Right lobe of liver (tissue), 6 donors: ENCODE data around the gene C19orf44. TPM values are rescaled to one million over a fixed set of nuclear protein-coding genes. Genes with fewer than 3 reads are reported as not detected.
"Not testable (repeated sequence)": the region's sequence is repeated elsewhere in the genome, so short reads cannot be mapped to it uniquely, and the experiment has no call there.

Experiments
- ATAC-seq, 4 donors: fragments of 200-7000 bp; cut with Tn5 transposase; one replicate each; pipeline ENCODE4 v1.9.1; 2020; ENCODE audit warnings: mild to moderate bottlenecking in 4 of 4, moderate library complexity in 4 of 4
- DNase-seq, 3 donors: peaks; one replicate each; pipeline ENCODE4 v3.0.0-alpha.2; 2020
- H3K27ac ChIP-seq, 3 donors: fragments of 200-600 bp; one replicate each; pipeline ENCODE4 v1.8.0; 2022
- H3K27me3 ChIP-seq, 2 donors: fragments of 200-600 bp; one replicate each; pipeline ENCODE4 v1.8.0; 2022
- H3K36me3 ChIP-seq, 4 donors: fragments of 200-600 bp; sonication (generic) in 1 of 4; one replicate each; pipeline versions ENCODE4 v1.5.1 to v1.8.0; 2017 to 2022; ENCODE audit warnings: control low read depth in 1 of 4
- H3K4me1 ChIP-seq, 4 donors: fragments of 200-600 bp; sonication (generic) in 1 of 4; one replicate each; pipeline versions ENCODE4 v1.5.1 to v1.8.0; 2017 to 2022; ENCODE audit warnings: control low read depth in 1 of 4
- H3K4me3 ChIP-seq, 3 donors: fragments of 200-600 bp; one replicate each; pipeline ENCODE4 v1.8.0; 2022
- H3K9me3 ChIP-seq, 4 donors: fragments of 200-600 bp; sonication (generic) in 1 of 4; one replicate each; pipeline versions ENCODE4 v1.5.1 to v1.8.0; 2017 to 2022; ENCODE audit warnings: control low read depth in 1 of 4
- POLR2A ChIP-seq: fragments of 450-650 bp; IDR thresholded peaks from one replicate; pipeline ENCODE4 v1.6.1; 2017; ENCODE audit warnings: antibody characterized with exemption, mild to moderate bottlenecking
- WGBS: methylation state at CpG from one replicate; pipeline ENCODE4 v1.1.6; 2018; ENCODE audit warnings: low coverage, low lambda C conversion rate; ENCODE audit not compliant: insufficient coverage; ENCODE audit errors: missing lambda C conversion rate; 5-methylcytosine and 5-hydroxymethylcytosine counted together
- intact Hi-C, 2 donors: fragments of 100-400 bp; cut with DNase I; formaldehyde crosslinking; loops; one replicate each; pipeline versions ENCODE4 v1.11.2 to v1.14.1; 2022
- total RNA-seq, 6 experiments: library from RNA; depleted of rRNA in 2 of 6; stranded (reverse); fragments of >200 nt in 2 of 6; fragmentation: NEBNext Ultra II Directional in 3 of 6; extraction: Animal tissue kit (Norgen Biotek cat#: 25700) in 3 of 6; gene quantifications; one replicate each; pipeline versions ENCODE4 v1.1.0 to v1.2.4, GENCODE V29; 2016 to 2023
- TF ChIP-seq, protein P1 (sequence below), 4 donors: fragments of 200-600 bp in 3 of 4; fragments of 450-650 bp in 1 of 4; IDR thresholded peaks; one replicate each; pipeline versions ENCODE4 v1.5.1 to v1.8.0; 2016 to 2022; ENCODE audit warnings: antibody characterized with exemption in 4 of 4, mild to moderate bottlenecking in 2 of 4
- donor health status: DM: no; HTN: yes; CAD: no.
- donor health status: DM: no; HTN: no; CAD: no.
- donor health status: DM: no; HTN: no; CAD: no.
- donor health status: DM: no; HTN: yes; CAD: no.
- donor health status: DM: no; HTN: yes; CAD: no.

The C19orf44 gene
- total RNA-seq, 6 experiments from 2014 or later, result 1.8 to 4.3 (median 2.5) TPM

DNA sequence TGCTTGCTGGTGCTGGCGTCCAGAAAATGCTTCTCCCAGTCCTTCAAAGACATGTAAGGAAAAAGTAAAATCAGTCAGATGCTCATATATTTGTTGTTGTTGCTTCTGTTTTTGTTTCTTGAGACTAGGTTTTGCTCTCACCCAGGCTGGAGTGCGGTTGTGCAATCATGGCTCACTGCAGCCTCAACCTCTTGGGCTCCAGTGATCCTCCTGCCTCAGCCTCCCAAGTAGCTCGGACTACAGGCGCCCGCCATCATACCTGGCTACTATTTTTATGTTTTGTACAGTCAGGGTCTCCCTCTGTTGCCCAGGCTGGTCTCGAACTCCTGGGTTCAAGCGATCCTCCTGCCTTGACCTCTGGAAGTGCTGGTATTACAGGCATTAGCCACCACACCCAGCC, 13.4 kb upstream of the C19orf44 start:
- no peaks in the 10 kb centered on the region for H3K4me1 ChIP-seq
- H3K27me3 ChIP-seq, result no peaks in the 10 kb centered on the region
- intact Hi-C loops, result no loop called here
- no peak for DNase-seq
- no peak for ATAC-seq
- WGBS, result 89% methylated on average over 5 of the region's 7 CpGs
- no peak overlapping the region for H3K27ac ChIP-seq
- no peak for TF ChIP-seq POLR2A
- TF ChIP-seq, protein P1, sequence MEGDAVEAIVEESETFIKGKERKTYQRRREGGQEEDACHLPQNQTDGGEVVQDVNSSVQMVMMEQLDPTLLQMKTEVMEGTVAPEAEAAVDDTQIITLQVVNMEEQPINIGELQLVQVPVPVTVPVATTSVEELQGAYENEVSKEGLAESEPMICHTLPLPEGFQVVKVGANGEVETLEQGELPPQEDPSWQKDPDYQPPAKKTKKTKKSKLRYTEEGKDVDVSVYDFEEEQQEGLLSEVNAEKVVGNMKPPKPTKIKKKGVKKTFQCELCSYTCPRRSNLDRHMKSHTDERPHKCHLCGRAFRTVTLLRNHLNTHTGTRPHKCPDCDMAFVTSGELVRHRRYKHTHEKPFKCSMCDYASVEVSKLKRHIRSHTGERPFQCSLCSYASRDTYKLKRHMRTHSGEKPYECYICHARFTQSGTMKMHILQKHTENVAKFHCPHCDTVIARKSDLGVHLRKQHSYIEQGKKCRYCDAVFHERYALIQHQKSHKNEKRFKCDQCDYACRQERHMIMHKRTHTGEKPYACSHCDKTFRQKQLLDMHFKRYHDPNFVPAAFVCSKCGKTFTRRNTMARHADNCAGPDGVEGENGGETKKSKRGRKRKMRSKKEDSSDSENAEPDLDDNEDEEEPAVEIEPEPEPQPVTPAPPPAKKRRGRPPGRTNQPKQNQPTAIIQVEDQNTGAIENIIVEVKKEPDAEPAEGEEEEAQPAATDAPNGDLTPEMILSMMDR (IDR thresholded peaks at IDR 0.05), result no peak
- H3K4me3 ChIP-seq, result no peak overlapping the region
- H3K36me3 ChIP-seq, result no peaks in the 10 kb centered on the region
- no peaks in the 10 kb centered on the region for H3K9me3 ChIP-seq

DNA sequence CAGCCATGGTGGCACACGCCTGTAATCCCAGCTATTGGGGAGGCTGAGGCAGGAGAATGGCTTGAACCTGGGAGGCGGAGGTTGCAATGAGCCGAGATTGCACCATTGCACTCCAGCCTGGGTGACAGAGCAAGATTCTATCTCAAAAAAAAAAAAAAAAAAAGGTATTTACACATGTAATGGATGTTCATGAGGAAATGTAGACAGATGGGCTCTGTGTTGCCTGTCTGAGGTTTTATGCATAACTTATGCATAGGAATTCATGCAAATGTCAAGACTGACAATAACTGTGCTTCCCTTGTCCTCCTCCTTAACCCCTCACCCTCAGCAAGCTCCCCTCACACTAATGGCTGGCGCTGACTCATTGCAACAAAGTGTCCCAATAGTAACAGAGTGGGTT, 9.7 kb upstream of the C19orf44 start:
- H3K27ac ChIP-seq, DNase-seq, H3K9me3 ChIP-seq, intact Hi-C loops, ATAC-seq, H3K27me3 ChIP-seq, H3K36me3 ChIP-seq, H3K4me3 ChIP-seq: not testable (repeated sequence)
- 88% methylated on average over 3 of the region's 4 CpGs for WGBS
- H3K4me1 ChIP-seq, result peaks cover 0 to 14% (median 7%) of the 10 kb centered on the region in 4 donors

DNA sequence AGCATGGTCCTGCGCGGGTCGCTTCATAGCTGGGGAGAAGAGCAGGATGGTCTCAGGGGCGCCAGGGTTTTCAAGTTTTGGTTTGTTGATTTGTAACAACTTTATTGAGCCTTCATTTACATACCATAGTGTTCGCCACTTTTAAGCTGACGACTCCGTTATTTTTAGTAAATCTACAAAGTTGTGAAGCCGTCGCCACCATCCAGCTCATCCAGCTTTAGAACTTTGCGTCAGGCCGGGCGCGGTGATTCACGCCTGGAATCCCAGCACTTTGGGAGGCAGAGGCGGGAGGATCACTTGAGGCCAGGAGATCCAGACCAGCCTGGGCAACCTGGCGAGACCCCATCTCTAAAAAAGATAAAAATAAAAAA, 404 bp downstream of the C19orf44 start:
- H3K9me3 ChIP-seq, result no peaks in the 10 kb centered on the region
- peaks cover 0 to 36% (median 17%) of the 10 kb centered on the region in 4 donors for H3K4me1 ChIP-seq
- WGBS, result 15% methylated on average over 13 of the region's 16 CpGs
- TF ChIP-seq, protein P1 (IDR thresholded peaks at IDR 0.05), result no peak
- no peak for TF ChIP-seq POLR2A
- ATAC-seq (no peak), DNase-seq (no peak)
- no peaks in the 10 kb centered on the region for H3K36me3 ChIP-seq
- H3K27me3 ChIP-seq, result no peaks in the 10 kb centered on the region
- intact Hi-C loops, result no loop called here
- H3K27ac ChIP-seq, result no peak overlapping the region
- peak overlapping the region; percentile 44 to 80 (median 70) for H3K4me3 ChIP-seq

DNA sequence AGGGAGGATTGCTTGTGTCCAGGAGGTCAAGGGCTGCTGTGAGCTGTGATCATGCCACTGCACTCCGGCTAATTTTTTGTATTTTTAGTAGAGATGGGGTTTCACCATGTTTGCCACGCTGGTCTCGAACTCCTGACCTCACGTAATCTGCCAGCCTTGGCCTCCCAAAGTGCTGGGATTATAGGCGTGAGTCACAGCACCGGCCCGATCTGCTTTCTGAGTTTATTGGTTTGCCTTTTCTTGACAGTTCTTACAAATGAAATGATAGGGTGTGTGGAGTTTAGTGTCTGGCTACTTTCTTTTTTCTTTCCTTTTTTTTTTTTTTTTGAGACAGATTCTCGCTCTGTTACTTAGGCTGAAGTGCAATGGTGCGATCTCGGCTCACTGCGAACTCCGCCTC, 848 bp downstream of the C19orf44 start:
- Histone ChIP-seq H3K27ac (no peak overlapping the region), H3K4me1 (peaks cover 0 to 36% (median 16%) of the 10 kb centered on the region in 4 donors), H3K27me3 (no peaks in the 10 kb centered on the region), H3K9me3 (no peaks in the 10 kb centered on the region), H3K36me3 (no peaks in the 10 kb centered on the region), H3K4me3 (peak overlapping the region; percentile 44 to 80 (median 70))
- no peak for DNase-seq
- intact Hi-C loops, result no loop called here
- TF ChIP-seq, protein P1 (IDR thresholded peaks at IDR 0.05), result no peak
- TF ChIP-seq POLR2A, result no peak
- no peak for ATAC-seq
- 53% methylated on average over 6 of the region's 12 CpGs for WGBS

DNA sequence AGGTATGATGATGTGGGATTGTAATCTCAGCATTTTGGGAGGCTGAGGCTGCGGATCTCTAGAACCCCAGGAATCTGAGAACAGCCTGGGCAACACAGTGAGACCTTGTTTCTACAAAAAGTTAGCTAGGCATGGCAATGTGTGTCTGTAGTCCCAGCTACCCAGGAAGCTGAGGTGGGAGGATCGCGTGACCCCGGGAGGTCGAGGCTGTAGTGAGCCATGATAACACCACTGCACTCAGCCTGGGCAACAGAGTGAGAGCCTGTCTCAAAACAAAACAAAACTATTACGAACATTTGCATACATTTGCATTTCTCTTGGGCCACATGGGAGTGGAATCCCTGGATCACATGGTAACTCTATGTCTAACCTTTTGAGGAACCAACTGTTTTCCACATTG, 1.6 kb downstream of the C19orf44 start:
- Histone ChIP-seq H3K36me3 (no peaks in the 10 kb centered on the region), H3K4me3 (no peak overlapping the region), H3K4me1 (peaks cover 0 to 29% (median 13%) of the 10 kb centered on the region in 4 donors), H3K27ac (no peak overlapping the region), H3K27me3 (no peaks in the 10 kb centered on the region), H3K9me3 (no peaks in the 10 kb centered on the region)
- WGBS, result 95% methylated on average over 4 of the region's 6 CpGs
- intact Hi-C loops, result no loop called here
- ATAC-seq, result no peak
- no peak for DNase-seq
- TF ChIP-seq POLR2A, result no peak
- TF ChIP-seq, protein P1 (IDR thresholded peaks at IDR 0.05), result no peak
